Measurements from ENCODE around the gene PIEZO1. TPM values are rescaled to one million over a fixed set of nuclear protein-coding genes. Genes with fewer than 3 reads are reported as not detected.

PIEZO1 gene
- total RNA-seq, 1 experiment from 2014 or later, result 71.1 TPM

- no peaks in the 10 kb centered on the region for H3K79me2 ChIP-seq (ENCODE audit: insufficient read depth, low read length)
These were observed 35.7 kb downstream of the PIEZO1 start for GRCh38 chr16:88749358-88749757.

More at GRCh38 chr16:88749358-88749757, 35.7 kb downstream of the PIEZO1 start:
- Histone ChIP-seq H3K14ac (ENCODE audit: insufficient read depth, low read length) (no peak overlapping the region), H2AFZ (ENCODE audit: low read length) (no peak overlapping the region), H2BK20ac (ENCODE audit: low read depth, low read length, poor library complexity, severe bottlenecking) (no peak overlapping the region), H4K91ac (ENCODE audit: insufficient read length, low read depth, low read length) (no peak overlapping the region), H2BK15ac (ENCODE audit: low read depth, low read length) (no peak overlapping the region), H3K4me1 (ENCODE audit: insufficient read depth, low read length) (no peaks in the 10 kb centered on the region), H3K56ac (ENCODE audit: insufficient read length, low read depth, low read length) (no peak overlapping the region), H4K8ac (replicated peaks; ENCODE audit: insufficient read length, low read depth, low read length) (no peak overlapping the region), H3K4ac (ENCODE audit: low read depth, low read length) (no peak overlapping the region), H2BK120ac (ENCODE audit: low read depth, low read length, poor library complexity, severe bottlenecking) (no peak overlapping the region), H2BK5ac (ENCODE audit: insufficient read length, low read length) (no peak overlapping the region), H2BK12ac (ENCODE audit: insufficient read length, low read depth, low read length) (no peak overlapping the region), H4K20me1 (ENCODE audit: control insufficient read depth, insufficient read depth, insufficient read length) (no peaks in the 10 kb centered on the region), H3K23me2 (ENCODE audit: insufficient read length, low read depth, low read length, poor library complexity, severe bottlenecking) (no peaks in the 10 kb centered on the region), H3K27me3 (ENCODE audit: insufficient read depth, low read length) (no peaks in the 10 kb centered on the region), H3K27ac (ENCODE audit: insufficient read length, low read depth, low read length) (no peak overlapping the region), H3K9ac (ENCODE audit: extremely low read depth, insufficient read length, low read length) (no peak overlapping the region), H2AK5ac (ENCODE audit: insufficient read length, low read length) (no peak overlapping the region), H3K79me1 (ENCODE audit: insufficient read depth, low read depth, low read length, poor library complexity, severe bottlenecking) (no peaks in the 10 kb centered on the region), H3K23ac (ENCODE audit: insufficient read length, low read depth, low read length) (no peak overlapping the region), H3K18ac (ENCODE audit: insufficient read length, low read depth, low read length) (no peak overlapping the region), H3T11ph (ENCODE audit: low read length) (no peak overlapping the region), H4K5ac (ENCODE audit: insufficient read length, low read depth, low read length) (no peak overlapping the region), H3K9me3 (ENCODE audit: control insufficient read depth, low read depth, low read length) (no peaks in the 10 kb centered on the region), H3K4me2 (ENCODE audit: insufficient read depth, insufficient read length, low read length) (no peak overlapping the region)
- WGBS (ENCODE audit: extremely low coverage, insufficient read length, low lambda C conversion rate), result no CpG with 5 or more reads among the region's 26 CpGs
- Mint-ChIP-seq H3K27me3 (ENCODE audit: low read depth) (no peaks in the 10 kb centered on the region), H3K27ac (no peak overlapping the region), H3K4me1 (peaks cover 7 to 33% of the 10 kb centered on the region in 2 experiments), H3K4me3 (no peak overlapping the region), H3K36me3 (ENCODE audit: insufficient read depth in 1 of 3, low read depth in 3 of 3) (no peaks in the 10 kb centered on the region), H3K9me3 (no peaks in the 10 kb centered on the region)
- no peak for DNase-seq
- TF ChIP-seq CTCF (conservative IDR thresholded peaks at IDR 0.05), result no peak
